HUDEP-2 (cell line): Measurements from ENCODE around the gene DIPK1A.

ENCODE experiments used
- DNase-seq, 76 experiments: peaks; one replicate each; lab custom pipeline; 2025; ENCODE audit not compliant: unreplicated experiment in 76 of 76; lab: John Stamatoyannopoulos, UW

Gene DIPK1A

GRCh38 chr1:92961131-92961895 is at the start of gene DIPK1A:
Gene DIPK1A (minus strand): TSS chr1:92961462. CDS start chr1:92961429, 33 bp downstream.
- DNase-seq: peak in 35 of 76 experiments; percentile 3 to 48 (median 29)

GRCh38 chr1:93007941-93008577 is 46.8 kb upstream of the DIPK1A start:
- no peak for DNase-seq

- DNase-seq: no peak
Observed at GRCh38 chr1:93005252-93005598, 44.0 kb upstream of the DIPK1A start.

- DNase-seq: no peak
Observed at GRCh38 chr1:93004566-93005251, 43.4 kb upstream of the DIPK1A start.

- no peak for DNase-seq
Observed at GRCh38 chr1:93003981-93004380, 42.7 kb upstream of the DIPK1A start.

GRCh38 chr1:93002781-93003180 is 41.5 kb upstream of the DIPK1A start:
- no peak for DNase-seq

- no peak for DNase-seq
Observed at GRCh38 chr1:93001893-93002292, 40.6 kb upstream of the DIPK1A start.

GRCh38 chr1:93000751-93001175 is 39.5 kb upstream of the DIPK1A start:
- DNase-seq: no peak

- no peak for DNase-seq
Observed at GRCh38 chr1:93000291-93000690, 39.0 kb upstream of the DIPK1A start.

- DNase-seq: no peak
Observed at GRCh38 chr1:92998821-92999220, 37.6 kb upstream of the DIPK1A start.

- no peak for DNase-seq
Observed at GRCh38 chr1:92995441-92996430, 34.5 kb upstream of the DIPK1A start.

- peak in 58 of 76 experiments; percentile 2 to 70 (median 32) for DNase-seq
Observed at GRCh38 chr1:92994105-92994712, 32.9 kb upstream of the DIPK1A start.

GRCh38 chr1:92993581-92993980 is 32.3 kb upstream of the DIPK1A start:
- DNase-seq: no peak

GRCh38 chr1:92992877-92993276 is 31.6 kb upstream of the DIPK1A start:
- no peak for DNase-seq

- no peak for DNase-seq
Observed at GRCh38 chr1:92992054-92992453, 30.8 kb upstream of the DIPK1A start.

GRCh38 chr1:92990828-92991227 is 29.6 kb upstream of the DIPK1A start:
- no peak for DNase-seq

- DNase-seq: no peak
Observed at GRCh38 chr1:92989936-92990583, 28.8 kb upstream of the DIPK1A start.

- DNase-seq: no peak
Observed at GRCh38 chr1:92989253-92989652, 28.0 kb upstream of the DIPK1A start.

- DNase-seq: no peak
Observed at GRCh38 chr1:92987462-92987861, 26.2 kb upstream of the DIPK1A start.

GRCh38 chr1:92985101-92985500 is 23.8 kb upstream of the DIPK1A start:
- DNase-seq: no peak
